ENCODE results near the gene CCNC.

DNA sequence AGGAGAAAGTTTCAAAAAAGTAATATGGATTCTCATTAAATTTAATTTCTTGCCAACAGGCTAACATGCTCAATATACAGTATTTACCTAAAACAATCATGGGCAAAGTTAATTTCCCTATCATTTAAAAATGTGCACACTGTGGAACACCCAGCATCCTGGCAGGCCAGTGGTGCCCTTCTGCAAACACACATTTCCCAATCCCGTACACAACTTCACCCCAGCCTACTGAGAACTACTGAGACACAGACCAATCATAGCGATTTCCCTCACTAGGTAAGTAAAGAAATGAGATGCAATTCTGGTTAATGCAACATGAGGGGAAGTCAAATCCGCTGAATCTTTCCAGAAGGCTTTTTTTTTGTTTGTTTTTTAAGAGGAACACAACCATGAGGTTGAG lies 60.8 kb downstream of the CCNC start:
- TF ChIP-seq, protein P1, sequence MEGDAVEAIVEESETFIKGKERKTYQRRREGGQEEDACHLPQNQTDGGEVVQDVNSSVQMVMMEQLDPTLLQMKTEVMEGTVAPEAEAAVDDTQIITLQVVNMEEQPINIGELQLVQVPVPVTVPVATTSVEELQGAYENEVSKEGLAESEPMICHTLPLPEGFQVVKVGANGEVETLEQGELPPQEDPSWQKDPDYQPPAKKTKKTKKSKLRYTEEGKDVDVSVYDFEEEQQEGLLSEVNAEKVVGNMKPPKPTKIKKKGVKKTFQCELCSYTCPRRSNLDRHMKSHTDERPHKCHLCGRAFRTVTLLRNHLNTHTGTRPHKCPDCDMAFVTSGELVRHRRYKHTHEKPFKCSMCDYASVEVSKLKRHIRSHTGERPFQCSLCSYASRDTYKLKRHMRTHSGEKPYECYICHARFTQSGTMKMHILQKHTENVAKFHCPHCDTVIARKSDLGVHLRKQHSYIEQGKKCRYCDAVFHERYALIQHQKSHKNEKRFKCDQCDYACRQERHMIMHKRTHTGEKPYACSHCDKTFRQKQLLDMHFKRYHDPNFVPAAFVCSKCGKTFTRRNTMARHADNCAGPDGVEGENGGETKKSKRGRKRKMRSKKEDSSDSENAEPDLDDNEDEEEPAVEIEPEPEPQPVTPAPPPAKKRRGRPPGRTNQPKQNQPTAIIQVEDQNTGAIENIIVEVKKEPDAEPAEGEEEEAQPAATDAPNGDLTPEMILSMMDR (conservative IDR thresholded peaks at IDR 0.05; ENCODE audit: low read depth in 2 of 2): no peak
- TF ChIP-seq POLR2AphosphoS5 (IDR thresholded peaks at IDR 0.05; ENCODE audit: low read depth) (no peak), EZH2 (IDR thresholded peaks at IDR 0.05; ENCODE audit: low read depth, unreplicated experiment) (no peak), JUNB (IDR thresholded peaks at IDR 0.05; ENCODE audit: unreplicated experiment) (no peak), CREB1 (CRISPR knock-in tag; IDR thresholded peaks at IDR 0.05; ENCODE audit: low read depth) (no peak), EZH2phosphoT487 (IDR thresholded peaks at IDR 0.05; ENCODE audit: unreplicated experiment) (no peak)
- TF ChIP-seq, protein P2, sequence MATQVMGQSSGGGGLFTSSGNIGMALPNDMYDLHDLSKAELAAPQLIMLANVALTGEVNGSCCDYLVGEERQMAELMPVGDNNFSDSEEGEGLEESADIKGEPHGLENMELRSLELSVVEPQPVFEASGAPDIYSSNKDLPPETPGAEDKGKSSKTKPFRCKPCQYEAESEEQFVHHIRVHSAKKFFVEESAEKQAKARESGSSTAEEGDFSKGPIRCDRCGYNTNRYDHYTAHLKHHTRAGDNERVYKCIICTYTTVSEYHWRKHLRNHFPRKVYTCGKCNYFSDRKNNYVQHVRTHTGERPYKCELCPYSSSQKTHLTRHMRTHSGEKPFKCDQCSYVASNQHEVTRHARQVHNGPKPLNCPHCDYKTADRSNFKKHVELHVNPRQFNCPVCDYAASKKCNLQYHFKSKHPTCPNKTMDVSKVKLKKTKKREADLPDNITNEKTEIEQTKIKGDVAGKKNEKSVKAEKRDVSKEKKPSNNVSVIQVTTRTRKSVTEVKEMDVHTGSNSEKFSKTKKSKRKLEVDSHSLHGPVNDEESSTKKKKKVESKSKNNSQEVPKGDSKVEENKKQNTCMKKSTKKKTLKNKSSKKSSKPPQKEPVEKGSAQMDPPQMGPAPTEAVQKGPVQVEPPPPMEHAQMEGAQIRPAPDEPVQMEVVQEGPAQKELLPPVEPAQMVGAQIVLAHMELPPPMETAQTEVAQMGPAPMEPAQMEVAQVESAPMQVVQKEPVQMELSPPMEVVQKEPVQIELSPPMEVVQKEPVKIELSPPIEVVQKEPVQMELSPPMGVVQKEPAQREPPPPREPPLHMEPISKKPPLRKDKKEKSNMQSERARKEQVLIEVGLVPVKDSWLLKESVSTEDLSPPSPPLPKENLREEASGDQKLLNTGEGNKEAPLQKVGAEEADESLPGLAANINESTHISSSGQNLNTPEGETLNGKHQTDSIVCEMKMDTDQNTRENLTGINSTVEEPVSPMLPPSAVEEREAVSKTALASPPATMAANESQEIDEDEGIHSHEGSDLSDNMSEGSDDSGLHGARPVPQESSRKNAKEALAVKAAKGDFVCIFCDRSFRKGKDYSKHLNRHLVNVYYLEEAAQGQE (IDR thresholded peaks at IDR 0.05; ENCODE audit: unreplicated experiment): no peak

Measured in GM23338 (cell line).